Loucy (cell line): ENCODE measurements around the gene CAMK1.

Source experiments
- H2AFZ ChIP-seq: fragments of 200-600 bp; sonication (generic); 2 replicates; pipeline ENCODE4 v1.6.0; 2016; ENCODE audit warnings: antibody characterized with exemption, mild to moderate bottlenecking, low read length, moderate library complexity
- H3F3A ChIP-seq: fragments of 200-600 bp; 2 replicates; pipeline ENCODE4 v1.6.0; 2016; ENCODE audit warnings: antibody characterized with exemption, low read depth, mild to moderate bottlenecking
- H3K27me3 ChIP-seq: fragments of 200-600 bp; sonication (generic); 2 replicates; pipeline ENCODE4 v1.6.1; 2014; ENCODE audit warnings: low read length, mild to moderate bottlenecking; ENCODE audit not compliant: insufficient read depth, poor library complexity, severe bottlenecking
- H3K36me3 ChIP-seq: fragments of 200-600 bp; sonication (generic); 2 replicates; pipeline ENCODE4 v1.6.1; 2016; ENCODE audit warnings: low read length; ENCODE audit not compliant: insufficient read depth
- H3K4me1 ChIP-seq: fragments of 200-600 bp; sonication (generic); 2 replicates; pipeline ENCODE4 v1.5.1; 2014; ENCODE audit warnings: low read length, mild to moderate bottlenecking; ENCODE audit not compliant: insufficient read depth, poor library complexity, severe bottlenecking
- H3K4me2 ChIP-seq: fragments of 200-600 bp; sonication (generic); 2 replicates; pipeline ENCODE4 v1.6.0; 2014; ENCODE audit warnings: antibody characterized with exemption, low read length, low read depth, mild to moderate bottlenecking; ENCODE audit not compliant: poor library complexity, severe bottlenecking
- H3K4me3 ChIP-seq: fragments of 200-600 bp; sonication (generic); 2 replicates; pipeline ENCODE4 v1.5.1; 2014; ENCODE audit warnings: low read length, mild to moderate bottlenecking, mixed read lengths; ENCODE audit not compliant: poor library complexity, severe bottlenecking
- H3K79me2 ChIP-seq: fragments of 200-600 bp; sonication (generic); 2 replicates; pipeline ENCODE4 v1.6.1; 2014; ENCODE audit warnings: low read length; ENCODE audit not compliant: insufficient read depth
- H3K9ac ChIP-seq: fragments of 200-600 bp; sonication (generic); 2 replicates; pipeline ENCODE4 v1.6.0; 2014; ENCODE audit warnings: mild to moderate bottlenecking, low read depth, low read length, moderate library complexity; ENCODE audit not compliant: poor library complexity, severe bottlenecking
- H3K9me2 ChIP-seq: fragments of 200-600 bp; sonication (generic); replicated peaks from 2 replicates; pipeline ENCODE4 v1.6.1; 2016; ENCODE audit warnings: low read depth, low read length, mixed read lengths
- H3K9me3 ChIP-seq: fragments of 200-600 bp; sonication (generic); 2 replicates; pipeline ENCODE4 v1.6.1; 2014; ENCODE audit warnings: mild to moderate bottlenecking, antibody characterized with exemption, low read length, low read depth; ENCODE audit not compliant: insufficient read depth
- H4K20me1 ChIP-seq: fragments of 200-600 bp; sonication (generic); 2 replicates; pipeline ENCODE4 v1.6.0; 2014; ENCODE audit warnings: antibody characterized with exemption, low read length, mild to moderate bottlenecking; ENCODE audit not compliant: insufficient read depth, poor library complexity, severe bottlenecking
- CTCF ChIP-seq: fragments of 200-600 bp; sonication (generic); conservative IDR thresholded peaks from 2 replicates; pipeline ENCODE4 v1.5.1; 2014; ENCODE audit warnings: mild to moderate bottlenecking, antibody characterized with exemption, low read length
- EZH2phosphoT487 ChIP-seq: fragments of 200-600 bp; IDR thresholded peaks from 2 replicates; pipeline ENCODE4 v1.6.1; 2018; ENCODE audit warnings: antibody characterized with exemption, mild to moderate bottlenecking, moderate library complexity, borderline replicate concordance

Gene CAMK1

DNA sequence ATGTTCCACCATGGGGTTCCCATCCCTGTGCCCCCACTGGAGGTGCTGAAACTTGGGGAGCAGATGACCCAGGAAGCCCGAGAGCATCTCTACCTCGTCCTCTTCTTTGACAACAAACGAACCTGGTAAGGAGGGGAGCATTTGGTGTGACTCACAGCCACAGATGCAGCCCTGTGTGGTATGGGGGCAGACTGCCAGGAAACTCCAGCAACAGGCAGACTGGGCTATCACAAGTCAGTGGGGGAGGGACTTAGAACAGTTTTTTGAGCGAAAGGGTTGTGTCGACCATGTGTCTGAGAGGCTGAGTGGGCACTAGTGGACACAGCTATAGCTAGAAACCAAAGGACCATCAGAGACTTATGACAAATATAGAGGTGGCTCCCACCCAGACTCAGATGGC lies 23.4 kb downstream of the CAMK1 start:
- Histone ChIP-seq H3K9ac (no peak overlapping the region), H3K79me2 (peaks cover 11% of the 10 kb centered on the region), H3K4me3 (no peak overlapping the region), H4K20me1 (no peaks in the 10 kb centered on the region), H3K36me3 (peaks cover 73% of the 10 kb centered on the region; the same call in 1 of the 2 replicates), H3K9me2 (no peaks in the 10 kb centered on the region), H3K9me3 (no peaks in the 10 kb centered on the region), H3K4me1 (peaks cover 18% of the 10 kb centered on the region), H3F3A (no peaks in the 10 kb centered on the region), H2AFZ (no peak overlapping the region), H3K27me3 (no peaks in the 10 kb centered on the region), H3K4me2 (no peak overlapping the region)
- TF ChIP-seq EZH2phosphoT487, result no peak
- TF ChIP-seq CTCF, result no peak

DNA sequence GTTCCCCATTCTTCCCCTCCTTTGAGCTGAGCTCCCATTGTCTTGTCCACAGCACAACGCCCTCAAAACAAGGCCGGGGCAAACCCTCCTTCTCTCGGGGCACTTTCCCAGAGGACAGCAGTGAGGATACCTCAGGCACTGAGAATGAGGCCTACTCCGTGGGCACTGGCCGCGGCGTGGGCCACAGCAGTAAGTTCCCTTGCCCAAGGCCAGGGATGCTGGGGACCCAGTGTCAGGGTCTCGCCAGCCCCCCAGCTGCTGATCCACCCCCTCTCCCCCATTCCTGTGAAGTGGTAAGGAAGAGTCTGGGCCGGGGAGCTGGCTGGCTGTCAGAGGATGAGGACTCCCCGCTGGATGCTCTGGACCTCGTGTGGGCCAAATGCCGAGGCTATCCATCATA lies 24.2 kb downstream of the CAMK1 start:
- Histone ChIP-seq H3F3A (no peaks in the 10 kb centered on the region), H3K36me3 (peaks cover 81% of the 10 kb centered on the region; the same call in 1 of the 2 replicates), H3K9me2 (no peaks in the 10 kb centered on the region), H3K9ac (no peak overlapping the region), H3K9me3 (no peaks in the 10 kb centered on the region), H3K79me2 (peaks cover 6% of the 10 kb centered on the region), H3K27me3 (no peaks in the 10 kb centered on the region), H4K20me1 (no peaks in the 10 kb centered on the region), H3K4me3 (no peak overlapping the region), H3K4me2 (no peak overlapping the region), H2AFZ (no peak overlapping the region), H3K4me1 (peaks cover 10% of the 10 kb centered on the region)
- TF ChIP-seq EZH2phosphoT487 (no peak), CTCF (no peak)

- Histone ChIP-seq H3K9me2 (no peaks in the 10 kb centered on the region), H3K4me2 (no peak overlapping the region), H3F3A (no peaks in the 10 kb centered on the region), H3K79me2 (peaks cover 16% of the 10 kb centered on the region; the same call in 1 of the 2 replicates), H4K20me1 (peaks cover 11% of the 10 kb centered on the region), H3K9me3 (no peaks in the 10 kb centered on the region), H3K9ac (no peak overlapping the region), H3K36me3 (peaks cover 95% of the 10 kb centered on the region; the same call in 1 of the 2 replicates), H2AFZ (no peak overlapping the region), H3K4me1 (peaks cover 3% of the 10 kb centered on the region), H3K4me3 (no peak overlapping the region), H3K27me3 (no peaks in the 10 kb centered on the region)
- TF ChIP-seq EZH2phosphoT487 (no peak), CTCF (no peak)
Observed at GRCh38 chr3:9744162-9744561, 25.6 kb downstream of the CAMK1 start.
